WTC11 (cell line): ENCODE measurements around the gene EEF1AKMT3. TPM values are rescaled to one million over a fixed set of nuclear protein-coding genes. Genes with fewer than 3 reads are reported as not detected.

Experiments
- ATAC-seq: fragments of 200-7000 bp; cut with Tn5 transposase; 2 replicates; pipeline ENCODE4 v1.10.0; 2021; ENCODE audit warnings: mild to moderate bottlenecking, moderate library complexity
- CTCF ChIA-PET: fragments of 300-600 bp; sonication (Branson Sonifier 250); formaldehyde crosslinking; loops from one replicate; lab custom pipeline; 2021; ENCODE audit warnings: antibody characterized with exemption; lab: Charles Lee
- POLR2A ChIA-PET: fragments of 350-600 bp; sonication (Branson Sonifier 250); formaldehyde crosslinking; loops from one replicate; lab custom pipeline; 2021; ENCODE audit warnings: antibody characterized with exemption; lab: Charles Lee
- DNase-seq: peaks from one replicate; pipeline ENCODE4 v3.0.0; 2021; ENCODE audit warnings: low spot score
- H3K27ac Mint-ChIP-seq: 2 replicates; pipeline ENCODE4 v1.8.0; 2021; ENCODE audit warnings: mixed read lengths
- H3K27me3 Mint-ChIP-seq: 2 replicates; pipeline ENCODE4 v1.8.0; 2021; ENCODE audit warnings: low read depth, mild to moderate bottlenecking, moderate library complexity, mixed read lengths
- H3K36me3 Mint-ChIP-seq: 2 replicates; pipeline ENCODE4 v1.8.0; 2021; ENCODE audit warnings: mixed read lengths
- H3K4me1 Mint-ChIP-seq: 2 replicates; pipeline ENCODE4 v1.8.0; 2022; ENCODE audit warnings: mixed read lengths
- H3K4me3 Mint-ChIP-seq: 2 replicates; pipeline ENCODE4 v1.8.0; 2021; ENCODE audit warnings: mild to moderate bottlenecking, moderate library complexity, mixed read lengths
- H3K9me3 Mint-ChIP-seq: 2 replicates; pipeline ENCODE4 v1.8.0; 2021; ENCODE audit warnings: mixed read lengths
- ATF1 ChIP-seq: sonication (generic); formaldehyde crosslinking; IDR thresholded peaks from 2 replicates; pipeline ENCODE4 v1.8.1; 2023; ENCODE audit warnings: mild to moderate bottlenecking, moderate library complexity, missing genetic modification reagents
- E2F4 ChIP-seq: sonication (generic); formaldehyde crosslinking; IDR thresholded peaks from 2 replicates; pipeline ENCODE4 v1.8.1; 2022; ENCODE audit warnings: low read depth, mild to moderate bottlenecking, moderate library complexity, missing genetic modification reagents, borderline replicate concordance
- EMX1 ChIP-seq: fragments of 250-450 bp; sonication (Bioruptor Pico); IDR thresholded peaks from 2 replicates; pipeline ENCODE4 v1.8.0; 2021; ENCODE audit warnings: mild to moderate bottlenecking
- FOXP1 ChIP-seq: sonication (generic); formaldehyde crosslinking; IDR thresholded peaks from 2 replicates; pipeline ENCODE4 v1.8.0; 2022; ENCODE audit warnings: missing genetic modification reagents, mild to moderate bottlenecking, moderate library complexity, borderline replicate concordance
- HMGXB4 ChIP-seq: sonication (generic); formaldehyde crosslinking; IDR thresholded peaks from 2 replicates; pipeline ENCODE4 v1.8.1; 2023; ENCODE audit warnings: mild to moderate bottlenecking, moderate library complexity, missing genetic modification reagents
- IRF1 ChIP-seq: sonication (generic); formaldehyde crosslinking; IDR thresholded peaks from 2 replicates; pipeline ENCODE4 v1.8.0; 2023; ENCODE audit warnings: missing genetic modification reagents
- KAT7 ChIP-seq: sonication (generic); formaldehyde crosslinking; IDR thresholded peaks from 2 replicates; pipeline ENCODE4 v1.8.1; 2023; ENCODE audit warnings: missing genetic modification reagents, mild to moderate bottlenecking, borderline replicate concordance
- MLX ChIP-seq: sonication (generic); formaldehyde crosslinking; IDR thresholded peaks from 2 replicates; pipeline ENCODE4 v1.8.1; 2023; ENCODE audit warnings: mild to moderate bottlenecking, missing genetic modification reagents, moderate library complexity
- MXD4 ChIP-seq: fragments of 250-450 bp; sonication (Bioruptor Pico); IDR thresholded peaks from 2 replicates; pipeline ENCODE4 v1.8.0; 2021; ENCODE audit warnings: mild to moderate bottlenecking, moderate library complexity, borderline replicate concordance
- MYBL2 ChIP-seq: sonication (generic); formaldehyde crosslinking; IDR thresholded peaks from 2 replicates; pipeline ENCODE4 v1.8.1; 2023; ENCODE audit warnings: mild to moderate bottlenecking, moderate library complexity, missing genetic modification reagents
- NFATC4 ChIP-seq: fragments of 250-450 bp; sonication (Bioruptor Pico); IDR thresholded peaks from 2 replicates; pipeline ENCODE4 v1.9.0; 2021; ENCODE audit warnings: mild to moderate bottlenecking
- NFYB ChIP-seq: sonication (generic); formaldehyde crosslinking; conservative IDR thresholded peaks from 2 replicates; pipeline ENCODE4 v1.8.0; 2022; ENCODE audit warnings: low read depth, missing genetic modification reagents
- NR1H2 ChIP-seq: sonication (generic); formaldehyde crosslinking; IDR thresholded peaks from 2 replicates; pipeline ENCODE4 v1.9.0; 2021; ENCODE audit warnings: mild to moderate bottlenecking, moderate library complexity, missing genetic modification reagents
- PREB ChIP-seq: sonication (generic); formaldehyde crosslinking; IDR thresholded peaks from 2 replicates; pipeline ENCODE4 v1.8.1; 2022; ENCODE audit warnings: mild to moderate bottlenecking, missing genetic modification reagents, moderate library complexity, borderline replicate concordance
- RELA ChIP-seq: sonication (generic); formaldehyde crosslinking; IDR thresholded peaks from 2 replicates; pipeline ENCODE4 v1.8.1; 2022; ENCODE audit warnings: missing genetic modification reagents, mild to moderate bottlenecking, borderline replicate concordance
- RORB ChIP-seq: fragments of 250-450 bp; sonication (Bioruptor Pico); IDR thresholded peaks from 2 replicates; pipeline ENCODE4 v1.9.0; 2021; ENCODE audit warnings: mild to moderate bottlenecking
- SMAD3 ChIP-seq: sonication (generic); formaldehyde crosslinking; IDR thresholded peaks from 2 replicates; pipeline ENCODE4 v1.8.0; 2022; ENCODE audit warnings: missing genetic modification reagents, mild to moderate bottlenecking, borderline replicate concordance
- SMAD4 ChIP-seq: sonication (generic); formaldehyde crosslinking; IDR thresholded peaks from 2 replicates; pipeline ENCODE4 v1.8.0; 2022; ENCODE audit warnings: mild to moderate bottlenecking, missing genetic modification reagents
- SP1 ChIP-seq: sonication (generic); formaldehyde crosslinking; conservative IDR thresholded peaks from 2 replicates; pipeline ENCODE4 v1.8.1; 2022; ENCODE audit warnings: missing genetic modification reagents
- TCF7 ChIP-seq: sonication (generic); formaldehyde crosslinking; IDR thresholded peaks from 2 replicates; pipeline ENCODE4 v1.8.0; 2022; ENCODE audit warnings: mild to moderate bottlenecking, low read depth, missing genetic modification reagents, moderate library complexity
- ZBTB43 ChIP-seq: sonication (generic); formaldehyde crosslinking; IDR thresholded peaks from 2 replicates; pipeline ENCODE4 v1.8.1; 2023; ENCODE audit warnings: mild to moderate bottlenecking, missing genetic modification reagents
- ZNF263 ChIP-seq: sonication (generic); formaldehyde crosslinking; IDR thresholded peaks from 2 replicates; pipeline ENCODE4 v1.8.1; 2022; ENCODE audit warnings: low read depth, mild to moderate bottlenecking, moderate library complexity, missing genetic modification reagents
- ZSCAN18 ChIP-seq: fragments of 250-450 bp; sonication (Bioruptor Pico); IDR thresholded peaks from 2 replicates; pipeline ENCODE4 v2.1.2; 2022; ENCODE audit warnings: mild to moderate bottlenecking, moderate library complexity
- total RNA-seq: library from RNA; stranded (reverse); gene quantifications from 3 replicates; pipeline ENCODE4 v1.2.3, GENCODE V29; 2021
- TF ChIP-seq, protein P1 (sequence below): sonication (generic); formaldehyde crosslinking; IDR thresholded peaks from 2 replicates; pipeline ENCODE4 v1.8.0; 2022; ENCODE audit warnings: mild to moderate bottlenecking, missing genetic modification reagents

The EEF1AKMT3 gene
- total RNA-seq, 1 experiment from 2014 or later, result 3.2 TPM

DNA sequence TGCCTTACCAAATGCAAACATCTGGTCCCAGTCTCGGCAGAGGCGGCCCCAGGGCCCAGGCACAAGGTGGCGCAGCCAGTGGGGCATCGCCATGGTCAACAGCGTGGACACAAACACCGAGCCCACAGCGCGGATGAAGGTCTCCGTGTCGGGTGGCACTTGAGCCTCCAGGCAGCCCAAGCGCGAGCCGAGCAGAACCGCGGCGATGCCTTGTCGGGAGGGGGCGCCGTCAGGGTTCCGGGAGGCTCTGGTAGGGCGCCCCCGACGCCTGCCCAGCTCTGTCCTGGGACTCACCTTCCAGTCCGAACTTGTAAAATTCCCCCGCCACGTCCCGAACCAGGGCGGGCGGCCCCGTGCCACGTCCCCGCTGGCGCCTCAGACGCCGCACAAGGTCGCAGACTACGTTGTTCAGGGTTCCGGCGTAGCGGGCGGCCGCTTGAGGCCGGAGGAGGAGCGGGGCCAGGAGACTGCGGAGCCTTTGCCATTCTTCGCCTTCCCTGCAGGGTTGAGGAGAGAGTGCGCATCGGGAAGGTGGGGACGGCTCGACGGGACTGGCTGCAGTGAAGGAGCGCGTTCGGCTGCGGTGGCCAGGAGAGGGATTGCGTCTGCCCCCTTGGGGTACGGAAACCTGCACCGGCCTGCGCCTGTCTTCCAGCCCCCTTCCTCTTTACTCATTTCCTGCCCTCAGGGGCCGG, 7.3 kb upstream of the EEF1AKMT3 start:
- POLR2A ChIA-PET, result interaction anchor here (1.2 to 1.3 kb wide), 2 partner anchors 8 to 80 kb away, joined by 6 to 7 read pairs; no protein-coding TSS in a partner anchor

GRCh38 chr12:57765698-57766463, 6.5 kb upstream of the EEF1AKMT3 start:
- Mint-ChIP-seq H3K4me1 (peaks cover 33% of the 10 kb centered on the region), H3K9me3 (no peaks in the 10 kb centered on the region), H3K4me3 (peak overlapping the region; percentile 74), H3K27ac (no peak overlapping the region), H3K27me3 (peaks cover 74% of the 10 kb centered on the region), H3K36me3 (peaks cover 23% of the 10 kb centered on the region)
- POLR2A ChIA-PET, result interaction anchor here (0.7 to 1.3 kb wide), 3 partner anchors 9 to 162 kb away, joined by 3 to 7 read pairs (median 6); no protein-coding TSS in a partner anchor
- CTCF ChIA-PET, result interaction anchor here (0.7 to 5.3 kb wide), 10 partner anchors 9 to 182 kb away, joined by 3 to 80 read pairs (median 4); partner anchors contain the start of genes ARHGEF25, AVIL and B4GALNT1
- DNase-seq, result no peak
- peak; percentile 3 for ATAC-seq
- no peak for TF ChIP-seq E2F4 (CRISPR knock-in tag)
- 0 out of 2 replicates have a peak, but pooled peaks have one; percentile 17 for TF ChIP-seq IRF1 (CRISPR knock-in tag)
- no peak for TF ChIP-seq MLX (CRISPR knock-in tag)
- no peak for TF ChIP-seq RORB
- no peak for TF ChIP-seq NFATC4
- peak; percentile 61; the same call in 1 of the 2 replicates for TF ChIP-seq EMX1 (CRISPR knock-in tag)
- TF ChIP-seq MXD4 (CRISPR knock-in tag), result no peak
- no peak for TF ChIP-seq PREB (CRISPR knock-in tag)

More for the DNA sequence above, 7.3 kb upstream of the EEF1AKMT3 start:
- Mint-ChIP-seq H3K4me1 (peaks cover 33% of the 10 kb centered on the region), H3K27me3 (peaks cover 82% of the 10 kb centered on the region), H3K9me3 (no peaks in the 10 kb centered on the region), H3K4me3 (peak overlapping the region; percentile 74), H3K36me3 (peaks cover 18% of the 10 kb centered on the region), H3K27ac (no peak overlapping the region)
- TF ChIP-seq SMAD3 (CRISPR knock-in tag), result 0 out of 2 replicates have a peak, but pooled peaks have one; percentile 46
- TF ChIP-seq ZSCAN18 (CRISPR knock-in tag), result no peak
- TF ChIP-seq HMGXB4 (CRISPR knock-in tag), result peak; percentile 88
- TF ChIP-seq, protein P1, sequence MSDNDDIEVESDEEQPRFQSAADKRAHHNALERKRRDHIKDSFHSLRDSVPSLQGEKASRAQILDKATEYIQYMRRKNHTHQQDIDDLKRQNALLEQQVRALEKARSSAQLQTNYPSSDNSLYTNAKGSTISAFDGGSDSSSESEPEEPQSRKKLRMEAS (CRISPR knock-in tag), result peak; percentile 71; the same call in 1 of the 2 replicates
- peak; percentile 26; the same call in 1 of the 2 replicates for TF ChIP-seq ZBTB43 (CRISPR knock-in tag)
- TF ChIP-seq KAT7 (CRISPR knock-in tag), result 0 out of 2 replicates have a peak, but pooled peaks have one; percentile 36
- TF ChIP-seq NR1H2 (CRISPR knock-in tag), result 0 out of 2 replicates have a peak, but pooled peaks have one; percentile 2
- TF ChIP-seq ZNF263 (CRISPR knock-in tag), result no peak
- 0 out of 2 replicates have a peak, but pooled peaks have one; percentile 4 for TF ChIP-seq SMAD4 (CRISPR knock-in tag)
- TF ChIP-seq ATF1 (CRISPR knock-in tag), result no peak
- peak; percentile 61; the same call in 1 of the 2 replicates for TF ChIP-seq FOXP1 (CRISPR knock-in tag)
- 0 out of 2 replicates have a peak, but pooled peaks have one; percentile 27 for TF ChIP-seq NFYB (CRISPR knock-in tag)
- TF ChIP-seq RELA (CRISPR knock-in tag), result 0 out of 2 replicates have a peak, but pooled peaks have one; percentile 28
- 0 out of 2 replicates have a peak, but pooled peaks have one; percentile 60 for TF ChIP-seq TCF7 (CRISPR knock-in tag)
- TF ChIP-seq MYBL2 (CRISPR knock-in tag), result 0 out of 2 replicates have a peak, but pooled peaks have one; percentile 52
- no peak; the same call in 1 of the 2 replicates for TF ChIP-seq SP1
- peak; percentile 71 for DNase-seq
- ATAC-seq, result peak; percentile 69
- CTCF ChIA-PET, result interaction anchor here (1.2 to 5.3 kb wide), 6 partner anchors 9 to 132 kb away, joined by 4 to 80 read pairs (median 6); partner anchors contain the start of genes B4GALNT1 and TSFM
